HAP-1 (cell line): ENCODE measurements around the gene SERTM1.

Experiments used
- DNase-seq, 2 experiments: peaks; one replicate each; pipeline ENCODE4 v3.0.0-alpha.2; 2016 to 2020; ENCODE audit warnings: low spot score in 2 of 2
- H3K27me3 ChIP-seq: fragments of 250-450 bp; sonication (Bioruptor Pico); 2 replicates; pipeline ENCODE4 v1.5.1; 2020; ENCODE audit warnings: low read depth, mild to moderate bottlenecking, moderate library complexity
- H3K36me3 ChIP-seq: fragments of 250-450 bp; sonication (Bioruptor Pico); replicated peaks from 2 replicates; pipeline ENCODE4 v1.5.1; 2020; ENCODE audit warnings: mild to moderate bottlenecking
- H3K4me1 ChIP-seq: fragments of 250-450 bp; sonication (Bioruptor Pico); 2 replicates; pipeline ENCODE4 v1.5.1; 2020; ENCODE audit warnings: mild to moderate bottlenecking
- H3K4me3 ChIP-seq: fragments of 250-450 bp; sonication (Bioruptor Pico); 2 replicates; pipeline ENCODE4 v1.5.1; 2020; ENCODE audit warnings: mild to moderate bottlenecking, moderate library complexity
- H3K9me3 ChIP-seq: fragments of 250-450 bp; sonication (Bioruptor Pico); 2 replicates; pipeline ENCODE4 v1.5.1; 2020; ENCODE audit warnings: mild to moderate bottlenecking, moderate library complexity
- in situ Hi-C: fragments of 300-500 bp; cut with MboI; formaldehyde crosslinking; loops from 3 replicates; pipeline ENCODE4 v1.14.3; 2020; ENCODE audit warnings: low sequenced_read_pairs, inconsistent platforms, mixed read lengths

SERTM1 gene

DNA sequence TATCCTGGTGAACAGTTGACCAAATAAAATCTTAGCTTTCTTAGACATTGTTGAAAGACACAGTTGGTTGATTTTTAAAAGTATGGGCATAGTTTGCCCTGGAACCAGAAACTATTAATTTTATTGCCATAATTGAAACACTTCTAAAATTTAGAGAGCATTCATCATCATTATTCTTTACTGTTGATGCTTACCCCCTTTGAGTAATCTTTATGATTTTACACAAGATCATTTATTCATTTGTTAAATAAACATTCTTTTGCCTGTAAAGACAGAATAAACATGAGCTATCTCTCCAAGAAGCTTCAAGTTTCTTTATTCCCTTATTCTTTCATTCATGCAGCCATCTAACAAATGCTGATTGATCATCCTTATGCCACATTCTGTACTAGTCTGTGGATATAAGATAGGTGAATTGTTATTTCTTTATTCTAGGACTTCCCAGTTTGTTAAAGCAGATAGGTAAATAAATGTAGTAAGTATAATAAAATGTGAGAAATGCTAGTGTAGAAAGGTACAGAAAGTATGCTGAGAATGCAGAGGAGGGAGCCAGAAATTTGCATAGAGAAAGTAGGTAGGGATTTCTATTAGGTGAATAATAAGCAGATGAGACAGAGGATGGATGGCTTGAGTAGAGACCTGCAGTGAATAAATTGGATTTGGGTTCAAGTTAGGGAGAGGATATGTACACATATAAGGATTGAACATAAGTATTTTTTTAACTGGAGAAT is 8.2 kb downstream of the SERTM1 start:
- DNase-seq, result no peak
- Histone ChIP-seq H3K9me3 (no peaks in the 10 kb centered on the region), H3K36me3 (no peaks in the 10 kb centered on the region), H3K4me1 (no peaks in the 10 kb centered on the region), H3K4me3 (no peak overlapping the region), H3K27me3 (no peaks in the 10 kb centered on the region)
- in situ Hi-C loops, result no loop called here

DNA sequence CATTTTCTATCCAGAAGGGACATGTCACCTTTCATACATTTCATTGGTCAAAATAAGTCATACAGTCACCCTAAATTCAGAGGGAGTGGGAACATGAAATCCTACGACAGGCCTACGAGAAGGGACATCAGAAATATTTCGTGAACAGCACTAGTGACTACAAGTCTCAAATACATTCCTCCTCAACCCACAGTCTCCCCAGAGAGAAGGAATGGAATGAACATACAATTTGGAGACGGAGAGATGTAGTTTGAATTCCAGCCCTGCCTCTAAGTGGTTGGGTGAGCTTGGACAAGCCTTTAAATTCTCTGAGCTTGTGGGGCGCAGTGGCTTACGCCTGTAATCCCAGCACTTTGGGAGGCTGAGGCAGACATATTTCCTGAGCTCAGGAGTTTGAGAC is 9.9 kb downstream of the SERTM1 start:
- in situ Hi-C loops, result no loop called here
- H3K4me1 ChIP-seq, result no peaks in the 10 kb centered on the region
- no peak overlapping the region for H3K4me3 ChIP-seq
- no peaks in the 10 kb centered on the region for H3K9me3 ChIP-seq
- H3K27me3 ChIP-seq, result no peaks in the 10 kb centered on the region
- no peak for DNase-seq
- H3K36me3 ChIP-seq, result no peaks in the 10 kb centered on the region

DNA sequence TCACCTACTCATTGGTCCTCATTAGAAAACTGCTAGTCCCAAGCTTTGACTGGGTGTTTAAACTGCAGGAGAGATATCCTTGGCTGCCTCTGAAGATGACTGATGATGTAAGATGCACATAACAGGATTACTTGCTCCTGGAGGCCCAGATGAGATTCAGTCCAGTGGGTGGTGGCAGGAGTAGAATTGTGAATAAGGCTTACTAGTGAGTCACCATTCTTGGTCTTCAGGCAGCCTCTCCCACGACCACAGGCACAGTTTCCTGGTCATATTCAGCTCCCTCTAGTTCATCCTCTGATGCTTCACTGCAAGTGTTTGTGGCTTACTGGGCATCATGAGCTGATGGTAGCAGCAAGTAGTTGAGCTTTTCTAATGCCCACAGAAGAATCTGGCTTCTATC is 12.1 kb downstream of the SERTM1 start:
- no peaks in the 10 kb centered on the region for H3K27me3 ChIP-seq
- DNase-seq, result no peak
- no peaks in the 10 kb centered on the region for H3K9me3 ChIP-seq
- H3K4me3 ChIP-seq, result no peak overlapping the region
- no peaks in the 10 kb centered on the region for H3K4me1 ChIP-seq
- in situ Hi-C loops, result no loop called here
- no peaks in the 10 kb centered on the region for H3K36me3 ChIP-seq

DNA sequence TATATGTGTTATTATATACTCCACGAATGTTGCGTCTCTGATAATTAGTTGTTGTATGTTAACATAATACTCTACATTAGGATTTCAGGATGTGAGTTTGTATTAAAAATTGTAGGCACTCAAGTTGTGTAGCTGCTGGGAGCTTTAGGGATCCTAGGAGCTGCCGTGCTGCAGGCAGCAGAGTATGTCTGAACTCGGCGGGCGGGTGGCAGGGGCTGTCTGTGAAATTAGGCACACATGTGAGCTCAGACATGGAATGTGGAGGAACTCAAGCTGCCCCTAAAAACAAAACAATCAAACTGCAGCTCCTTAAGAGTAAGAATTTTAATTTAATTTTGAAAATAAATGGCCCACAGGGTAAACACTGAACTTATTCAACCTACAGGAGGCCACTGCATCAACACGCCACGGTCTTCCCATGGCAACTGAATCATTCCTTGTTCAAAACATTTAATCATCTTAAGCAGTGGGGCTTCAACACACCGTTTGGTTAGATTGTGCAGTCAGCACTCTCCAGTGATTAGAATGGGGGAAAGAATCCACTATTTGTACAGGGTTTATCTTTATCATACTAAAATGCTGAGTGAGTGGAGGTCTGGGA is 22.7 kb downstream of the SERTM1 start:
- no peaks in the 10 kb centered on the region for H3K4me1 ChIP-seq
- in situ Hi-C loops, result no loop called here
- H3K36me3 ChIP-seq, result no peaks in the 10 kb centered on the region
- H3K27me3 ChIP-seq, result no peaks in the 10 kb centered on the region; the same call in 1 of the 2 replicates
- H3K9me3 ChIP-seq, result no peaks in the 10 kb centered on the region
- no peak overlapping the region for H3K4me3 ChIP-seq
- DNase-seq, result no peak

DNA sequence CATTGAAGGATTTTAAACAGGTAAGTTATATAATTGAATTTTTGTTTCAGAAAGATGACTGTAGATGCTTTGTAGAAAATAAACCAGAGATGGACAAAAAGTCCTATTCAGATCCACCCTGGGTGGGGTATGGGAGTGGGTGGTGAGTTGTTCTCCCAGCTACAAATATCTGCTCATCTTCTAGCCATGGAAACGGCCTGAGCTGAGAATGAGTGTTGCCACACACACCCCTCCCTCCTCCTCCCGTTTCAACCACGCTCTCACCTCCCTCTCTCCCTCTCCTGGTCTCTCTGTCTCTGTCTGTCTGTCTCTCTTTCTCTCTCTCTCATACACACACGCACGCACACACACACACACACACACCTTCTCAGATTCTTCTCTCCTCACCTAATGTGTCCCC is 26.4 kb downstream of the SERTM1 start:
- in situ Hi-C loops, result no loop called here
- H3K4me1 ChIP-seq, result no peaks in the 10 kb centered on the region
- DNase-seq, result no peak
- no peaks in the 10 kb centered on the region for H3K9me3 ChIP-seq
- H3K4me3 ChIP-seq, result no peak overlapping the region
- H3K36me3 ChIP-seq, result no peaks in the 10 kb centered on the region
- no peaks in the 10 kb centered on the region for H3K27me3 ChIP-seq

DNA sequence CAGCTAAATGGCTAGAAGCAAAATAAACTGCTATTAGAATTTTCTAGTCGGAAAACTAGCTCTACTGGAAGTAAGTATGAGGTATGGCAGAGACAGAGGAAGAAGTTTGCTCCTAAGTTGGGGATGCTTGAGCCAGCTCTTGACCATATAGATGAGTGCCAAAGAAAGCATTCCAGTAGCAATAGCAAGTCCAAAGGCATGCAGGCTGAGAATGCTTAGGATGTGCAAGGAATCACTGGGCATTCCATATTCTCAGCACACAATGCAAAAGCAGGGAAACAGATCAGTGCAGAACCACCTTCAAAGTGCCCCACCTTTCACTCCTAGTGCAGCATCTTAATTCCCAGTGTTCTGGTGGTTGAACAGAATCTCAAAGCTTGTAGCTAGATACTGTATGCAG is 32.9 kb downstream of the SERTM1 start:
- no peak for DNase-seq
- Histone ChIP-seq H3K36me3 (no peaks in the 10 kb centered on the region), H3K4me3 (no peak overlapping the region), H3K9me3 (no peaks in the 10 kb centered on the region), H3K27me3 (peaks cover 5% of the 10 kb centered on the region; the same call in 1 of the 2 replicates), H3K4me1 (no peaks in the 10 kb centered on the region)
- in situ Hi-C loops, result no loop called here

DNA sequence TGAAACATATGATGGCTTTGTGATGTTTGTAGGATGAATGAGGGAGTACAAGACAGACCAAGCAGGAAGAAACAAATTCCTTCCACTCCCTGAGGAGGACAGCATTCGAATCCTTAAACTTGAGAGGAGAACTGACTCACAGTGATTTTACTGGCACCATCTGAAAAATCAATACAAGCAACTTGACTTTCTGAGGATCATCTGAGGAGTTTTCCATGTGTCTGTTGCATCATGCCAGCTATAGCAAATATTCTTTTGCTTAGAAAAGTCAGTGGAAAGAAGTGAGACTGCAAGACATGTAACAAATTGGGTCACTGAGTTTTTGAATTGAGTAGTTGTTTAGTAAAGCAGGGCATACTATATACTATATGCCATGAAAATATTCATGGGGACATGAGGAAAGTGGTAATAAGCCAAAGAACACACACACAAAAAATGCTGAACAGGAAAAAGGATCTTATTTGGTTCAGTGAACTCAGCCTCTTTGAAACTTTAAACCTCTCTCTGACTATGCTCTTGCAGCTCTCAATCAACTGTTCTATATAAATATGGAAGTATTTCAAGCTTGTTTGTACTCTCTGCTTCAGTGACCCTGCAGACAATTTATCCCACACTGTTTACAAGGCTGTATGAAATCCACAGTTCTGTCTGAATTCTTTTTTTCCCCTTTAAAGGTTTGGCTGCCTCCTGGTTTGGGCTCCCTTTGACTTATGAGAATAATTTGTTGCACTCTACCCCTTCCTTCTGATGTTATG is 35.5 kb downstream of the SERTM1 start:
- Histone ChIP-seq H3K27me3 (peaks cover 5% of the 10 kb centered on the region; the same call in 1 of the 2 replicates), H3K4me3 (no peak overlapping the region), H3K4me1 (no peaks in the 10 kb centered on the region), H3K9me3 (no peaks in the 10 kb centered on the region), H3K36me3 (no peaks in the 10 kb centered on the region)
- in situ Hi-C loops, result no loop called here
- no peak for DNase-seq

DNA sequence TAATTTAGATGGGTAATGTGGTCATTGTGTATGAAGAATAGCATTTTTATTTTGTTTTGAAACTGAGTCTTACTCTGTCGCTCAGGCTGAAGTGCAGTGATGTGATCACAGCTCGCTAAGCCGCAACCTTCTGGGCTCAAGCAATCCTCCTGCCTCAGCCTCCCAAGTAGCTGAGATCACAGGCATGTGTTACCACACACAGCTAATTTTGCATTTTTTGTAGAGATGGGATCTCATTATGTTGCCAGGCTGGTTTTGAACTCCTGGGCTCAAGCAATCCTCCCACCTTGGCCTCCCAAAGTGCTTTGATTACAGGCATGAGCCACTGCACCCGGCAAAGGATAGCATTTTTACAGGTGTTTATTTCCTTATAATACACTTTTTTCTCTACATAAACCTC is 36.6 kb downstream of the SERTM1 start:
- H3K4me3 ChIP-seq, result no peak overlapping the region
- H3K9me3 ChIP-seq, result no peaks in the 10 kb centered on the region
- peaks cover 5% of the 10 kb centered on the region; the same call in 1 of the 2 replicates for H3K27me3 ChIP-seq
- H3K36me3 ChIP-seq, result no peaks in the 10 kb centered on the region
- in situ Hi-C loops, result no loop called here
- no peak for DNase-seq
- H3K4me1 ChIP-seq, result no peaks in the 10 kb centered on the region

DNA sequence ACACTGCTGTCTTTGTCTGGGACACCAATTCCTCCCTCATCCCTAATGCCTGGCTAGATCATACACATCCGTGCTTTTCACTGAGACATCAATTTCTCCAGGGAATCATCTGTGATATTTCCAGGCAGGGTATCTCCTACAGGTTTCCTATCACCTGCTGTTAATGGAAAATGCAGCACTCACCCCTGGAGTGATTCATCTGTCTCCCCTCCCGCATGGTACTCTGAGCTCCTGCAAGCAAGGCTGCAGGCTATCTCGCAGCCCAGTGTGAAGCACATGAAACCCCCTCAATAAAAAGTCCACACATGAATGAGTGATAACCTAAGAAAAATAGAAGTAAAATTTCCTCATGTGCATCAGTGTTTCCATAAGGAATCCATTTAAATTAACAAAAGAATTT is 38.5 kb downstream of the SERTM1 start:
- no peak for DNase-seq
- Histone ChIP-seq H3K9me3 (no peaks in the 10 kb centered on the region), H3K4me1 (no peaks in the 10 kb centered on the region), H3K27me3 (no peaks in the 10 kb centered on the region), H3K36me3 (no peaks in the 10 kb centered on the region), H3K4me3 (no peak overlapping the region)
- in situ Hi-C loops, result no loop called here

DNA sequence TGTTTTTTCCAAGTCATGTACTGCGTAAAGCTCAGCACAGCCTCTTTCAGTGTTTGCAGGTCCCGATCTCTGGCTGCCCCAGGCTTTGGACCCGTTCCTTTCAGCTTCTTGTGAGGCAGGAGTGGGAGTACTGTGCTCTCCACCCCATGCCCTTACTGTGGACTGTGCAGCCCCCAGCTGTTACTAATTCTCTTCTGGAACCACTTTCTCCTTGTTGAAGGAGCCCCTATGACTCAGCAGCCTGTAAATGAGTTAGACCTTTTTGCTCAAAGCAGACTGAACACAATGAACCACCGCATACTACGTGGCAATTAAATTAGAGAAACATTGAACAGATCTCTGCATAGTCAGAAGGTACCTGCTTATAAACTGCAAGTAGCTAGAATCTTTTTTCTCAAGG is 39.0 kb downstream of the SERTM1 start:
- in situ Hi-C loops, result no loop called here
- H3K9me3 ChIP-seq, result no peaks in the 10 kb centered on the region
- no peaks in the 10 kb centered on the region for H3K4me1 ChIP-seq
- no peak for DNase-seq
- H3K4me3 ChIP-seq, result no peak overlapping the region
- no peaks in the 10 kb centered on the region for H3K27me3 ChIP-seq
- H3K36me3 ChIP-seq, result no peaks in the 10 kb centered on the region

DNA sequence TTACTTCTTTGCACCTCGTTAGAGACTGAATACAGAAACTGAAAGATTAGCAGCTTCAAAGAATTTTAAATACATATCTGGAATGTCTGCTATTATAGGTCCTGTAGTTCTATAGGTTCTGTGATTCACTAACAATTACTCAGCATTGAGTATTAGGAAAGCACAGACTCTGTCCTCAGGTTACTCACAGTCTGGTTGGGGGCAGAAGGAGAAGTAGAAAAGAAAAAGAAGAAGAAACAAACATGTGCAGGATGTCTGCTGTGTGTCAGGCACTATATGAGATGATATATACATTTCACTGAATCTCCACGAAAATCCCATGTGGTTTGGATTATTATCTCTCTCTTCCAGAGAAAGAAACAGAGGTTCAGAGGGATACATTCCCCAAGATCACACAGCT is 40.1 kb downstream of the SERTM1 start:
- no peaks in the 10 kb centered on the region for H3K36me3 ChIP-seq
- H3K27me3 ChIP-seq, result no peaks in the 10 kb centered on the region
- no peak overlapping the region for H3K4me3 ChIP-seq
- DNase-seq, result no peak
- H3K9me3 ChIP-seq, result no peaks in the 10 kb centered on the region
- in situ Hi-C loops, result no loop called here
- H3K4me1 ChIP-seq, result no peaks in the 10 kb centered on the region

DNA sequence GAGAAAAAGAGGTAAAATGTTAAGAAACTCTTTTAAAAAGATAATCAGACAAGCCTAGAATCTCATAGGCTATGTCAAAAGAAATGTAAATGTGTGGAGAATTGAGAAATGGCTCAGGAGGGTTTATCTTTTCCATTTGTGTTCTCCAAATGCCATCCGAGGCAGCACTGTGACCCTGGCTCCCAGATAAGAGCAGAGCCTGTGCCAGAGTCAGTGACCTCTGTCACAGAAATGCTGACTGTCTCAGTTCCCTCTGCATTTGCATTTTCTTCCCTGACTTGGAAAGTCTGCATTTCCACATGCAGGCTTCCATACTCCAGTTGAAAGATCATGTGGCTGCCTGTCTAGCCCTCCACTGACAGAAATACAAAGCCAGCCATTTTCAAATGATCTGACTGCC is 42.0 kb downstream of the SERTM1 start:
- in situ Hi-C loops, result no loop called here

DNA sequence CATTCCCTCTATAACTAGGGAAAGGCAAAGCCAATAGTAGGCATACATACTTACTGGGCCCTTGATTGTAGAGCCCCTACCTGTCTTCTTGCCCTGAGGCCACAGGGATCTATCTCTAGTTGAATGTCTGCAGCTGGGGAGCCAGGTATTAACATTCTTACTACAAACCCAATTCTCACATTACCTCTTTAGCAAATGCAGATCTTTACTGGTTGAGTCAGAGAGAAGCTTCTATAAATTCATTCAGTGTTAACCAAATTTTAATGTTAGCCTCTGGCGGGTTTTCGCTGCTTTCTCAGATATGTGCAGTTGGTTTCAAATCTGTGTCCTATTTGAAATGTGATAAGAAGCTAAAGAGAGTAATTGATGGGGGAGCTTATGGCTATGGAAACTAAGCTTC is 43.2 kb downstream of the SERTM1 start:
- Histone ChIP-seq H3K4me3 (no peak overlapping the region), H3K9me3 (no peaks in the 10 kb centered on the region), H3K4me1 (no peaks in the 10 kb centered on the region), H3K27me3 (0 out of 2 replicates have a peak, but pooled peaks cover 3% of the 10 kb centered on the region), H3K36me3 (no peaks in the 10 kb centered on the region)
- DNase-seq, result no peak
- in situ Hi-C loops, result no loop called here

More for the DNA sequence above, 42.0 kb downstream of the SERTM1 start:
- no peak overlapping the region for H3K4me3 ChIP-seq
- no peaks in the 10 kb centered on the region for H3K36me3 ChIP-seq
- H3K9me3 ChIP-seq, result no peaks in the 10 kb centered on the region
- DNase-seq, result no peak
- H3K27me3 ChIP-seq, result no peaks in the 10 kb centered on the region
- H3K4me1 ChIP-seq, result no peaks in the 10 kb centered on the region

DNA sequence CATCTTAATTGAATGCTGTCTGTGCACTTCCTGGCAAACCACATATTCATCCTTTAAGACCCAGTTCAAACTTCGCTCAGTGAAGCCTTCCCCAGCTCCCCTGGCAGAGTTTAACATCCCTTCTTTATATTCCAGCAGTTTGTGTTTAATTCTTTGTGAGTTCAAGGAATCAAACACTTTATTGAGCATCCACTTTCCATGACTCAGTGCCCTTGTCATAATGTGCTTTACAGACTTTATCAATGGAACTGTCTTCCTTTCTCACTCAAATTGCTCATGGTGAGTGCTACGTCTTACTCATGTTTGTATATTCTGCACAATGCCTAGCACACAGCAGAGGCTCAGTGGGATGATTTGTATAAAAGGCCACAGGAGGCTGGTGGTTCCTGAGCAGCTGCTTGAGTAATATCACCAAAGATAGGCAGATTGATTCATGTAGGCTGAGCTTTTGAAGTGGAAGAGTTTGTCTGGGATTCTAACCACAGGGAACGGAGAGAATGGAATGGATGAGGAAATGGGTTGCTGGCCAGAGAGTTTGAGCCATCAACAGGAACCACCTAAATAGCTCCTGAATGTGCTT is 44.2 kb downstream of the SERTM1 start:
- Histone ChIP-seq H3K4me3 (no peak overlapping the region), H3K27me3 (0 out of 2 replicates have a peak, but pooled peaks cover 3% of the 10 kb centered on the region), H3K36me3 (no peaks in the 10 kb centered on the region), H3K4me1 (no peaks in the 10 kb centered on the region), H3K9me3 (no peaks in the 10 kb centered on the region)
- in situ Hi-C loops, result no loop called here
- DNase-seq, result no peak
